ENCODE data around the gene LPIN3. TPM values are rescaled to one million over a fixed set of nuclear protein-coding genes. Genes with fewer than 3 reads are reported as not detected.

LPIN3 gene
- total and polyA plus RNA-seq, 2 experiments from 2014 or later, result 6.1 to 9.7 TPM

DNA sequence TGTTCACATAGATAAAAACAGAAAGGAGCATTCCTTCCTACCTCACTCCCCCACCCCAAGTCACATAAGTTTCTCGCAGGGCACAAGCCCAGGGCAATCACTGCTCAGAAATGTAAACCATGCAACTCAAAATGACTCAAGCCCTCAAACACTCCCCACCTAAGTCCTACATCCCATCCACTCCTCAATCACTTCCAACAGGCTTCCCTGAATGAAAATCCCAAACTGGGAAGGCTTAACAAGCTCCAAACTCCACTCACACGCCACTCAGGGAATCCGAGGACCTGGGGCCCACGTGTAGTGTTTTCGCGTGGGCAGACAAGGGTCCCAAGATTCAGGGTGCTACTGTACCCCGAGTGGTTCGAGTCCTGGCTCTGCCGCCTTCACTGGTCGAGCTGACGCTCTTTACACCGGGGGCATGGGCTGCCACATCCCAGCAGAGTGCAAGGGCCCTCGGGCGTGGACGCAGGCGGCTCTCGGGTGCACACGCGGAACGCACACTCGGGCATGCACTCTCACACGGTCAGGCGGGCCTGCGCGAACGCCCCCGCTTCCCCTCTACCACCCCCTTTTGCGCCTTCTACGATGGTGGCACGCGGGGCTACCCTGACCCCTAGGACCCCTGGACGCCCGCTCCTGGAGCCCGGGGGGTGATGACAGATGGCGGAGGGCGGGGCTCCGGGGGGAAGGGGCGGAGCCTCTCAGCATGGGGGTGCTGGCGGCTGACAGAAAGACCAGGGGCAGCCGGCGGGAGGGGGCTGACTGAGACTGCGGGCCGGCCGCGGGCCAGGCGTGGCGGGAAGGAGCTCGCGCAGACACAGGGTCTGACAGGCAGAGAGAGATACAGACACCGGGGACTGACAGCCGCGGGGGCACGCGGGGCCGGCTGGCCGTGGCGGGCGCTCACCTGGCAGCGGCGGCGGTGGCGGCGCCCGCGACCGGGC lies 23.7 kb upstream of the LPIN3 start:
- Histone ChIP-seq H3K4me2 (peak overlapping the region; percentile 93), H4K20me1 (replicated peaks; ENCODE audit: insufficient read depth) (no peaks in the 10 kb centered on the region), H3K27ac (ENCODE audit: low read depth) (no peak overlapping the region), H3K4me1 (ENCODE audit: insufficient read depth) (peaks cover 2% of the 10 kb centered on the region; the same call in 1 of the 2 replicates), H3K27me3 (ENCODE audit: insufficient read depth) (no peaks in the 10 kb centered on the region; the same call in 1 of the 2 replicates), H3K4me3 (peak overlapping the region; percentile 88), H3F3A (replicated peaks; ENCODE audit: low read depth) (no peaks in the 10 kb centered on the region), H3K36me3 (ENCODE audit: insufficient read depth) (no peaks in the 10 kb centered on the region), H3K9me2 (ENCODE audit: insufficient read depth) (no peaks in the 10 kb centered on the region), H3K79me2 (replicated peaks; ENCODE audit: insufficient read depth) (no peaks in the 10 kb centered on the region), H2AFZ (peak overlapping the region; percentile 93)
- Mint-ChIP-seq H3K36me3 (ENCODE audit: low read depth) (no peaks in the 10 kb centered on the region; the same call in 2 of the 3 replicates), H3K4me1 (peaks cover 8% of the 10 kb centered on the region), H3K27me3 (ENCODE audit: insufficient read depth, low read depth, poor library complexity) (peaks cover 5% of the 10 kb centered on the region), H3K4me3 (peak overlapping the region; percentile 79), H3K27ac (no peak overlapping the region), H3K9me3 (no peaks in the 10 kb centered on the region; the same call in 1 of the 3 replicates)
- DNase-seq (ENCODE audit: low spot score) (peak; percentile 67), ATAC-seq (peak; percentile 44)
- peak; percentile 20; the same call in 1 of the 2 replicates for TF ChIP-seq CREB1 (CRISPR knock-in tag; IDR thresholded peaks at IDR 0.05; ENCODE audit: low read depth)
- TF ChIP-seq ZNF331 (CRISPR knock-in tag; IDR thresholded peaks at IDR 0.05; ENCODE audit: low read depth), result no peak
- no peak for TF ChIP-seq NANOG (IDR thresholded peaks at IDR 0.05; ENCODE audit: borderline replicate concordance)
- TF ChIP-seq, protein P1, sequence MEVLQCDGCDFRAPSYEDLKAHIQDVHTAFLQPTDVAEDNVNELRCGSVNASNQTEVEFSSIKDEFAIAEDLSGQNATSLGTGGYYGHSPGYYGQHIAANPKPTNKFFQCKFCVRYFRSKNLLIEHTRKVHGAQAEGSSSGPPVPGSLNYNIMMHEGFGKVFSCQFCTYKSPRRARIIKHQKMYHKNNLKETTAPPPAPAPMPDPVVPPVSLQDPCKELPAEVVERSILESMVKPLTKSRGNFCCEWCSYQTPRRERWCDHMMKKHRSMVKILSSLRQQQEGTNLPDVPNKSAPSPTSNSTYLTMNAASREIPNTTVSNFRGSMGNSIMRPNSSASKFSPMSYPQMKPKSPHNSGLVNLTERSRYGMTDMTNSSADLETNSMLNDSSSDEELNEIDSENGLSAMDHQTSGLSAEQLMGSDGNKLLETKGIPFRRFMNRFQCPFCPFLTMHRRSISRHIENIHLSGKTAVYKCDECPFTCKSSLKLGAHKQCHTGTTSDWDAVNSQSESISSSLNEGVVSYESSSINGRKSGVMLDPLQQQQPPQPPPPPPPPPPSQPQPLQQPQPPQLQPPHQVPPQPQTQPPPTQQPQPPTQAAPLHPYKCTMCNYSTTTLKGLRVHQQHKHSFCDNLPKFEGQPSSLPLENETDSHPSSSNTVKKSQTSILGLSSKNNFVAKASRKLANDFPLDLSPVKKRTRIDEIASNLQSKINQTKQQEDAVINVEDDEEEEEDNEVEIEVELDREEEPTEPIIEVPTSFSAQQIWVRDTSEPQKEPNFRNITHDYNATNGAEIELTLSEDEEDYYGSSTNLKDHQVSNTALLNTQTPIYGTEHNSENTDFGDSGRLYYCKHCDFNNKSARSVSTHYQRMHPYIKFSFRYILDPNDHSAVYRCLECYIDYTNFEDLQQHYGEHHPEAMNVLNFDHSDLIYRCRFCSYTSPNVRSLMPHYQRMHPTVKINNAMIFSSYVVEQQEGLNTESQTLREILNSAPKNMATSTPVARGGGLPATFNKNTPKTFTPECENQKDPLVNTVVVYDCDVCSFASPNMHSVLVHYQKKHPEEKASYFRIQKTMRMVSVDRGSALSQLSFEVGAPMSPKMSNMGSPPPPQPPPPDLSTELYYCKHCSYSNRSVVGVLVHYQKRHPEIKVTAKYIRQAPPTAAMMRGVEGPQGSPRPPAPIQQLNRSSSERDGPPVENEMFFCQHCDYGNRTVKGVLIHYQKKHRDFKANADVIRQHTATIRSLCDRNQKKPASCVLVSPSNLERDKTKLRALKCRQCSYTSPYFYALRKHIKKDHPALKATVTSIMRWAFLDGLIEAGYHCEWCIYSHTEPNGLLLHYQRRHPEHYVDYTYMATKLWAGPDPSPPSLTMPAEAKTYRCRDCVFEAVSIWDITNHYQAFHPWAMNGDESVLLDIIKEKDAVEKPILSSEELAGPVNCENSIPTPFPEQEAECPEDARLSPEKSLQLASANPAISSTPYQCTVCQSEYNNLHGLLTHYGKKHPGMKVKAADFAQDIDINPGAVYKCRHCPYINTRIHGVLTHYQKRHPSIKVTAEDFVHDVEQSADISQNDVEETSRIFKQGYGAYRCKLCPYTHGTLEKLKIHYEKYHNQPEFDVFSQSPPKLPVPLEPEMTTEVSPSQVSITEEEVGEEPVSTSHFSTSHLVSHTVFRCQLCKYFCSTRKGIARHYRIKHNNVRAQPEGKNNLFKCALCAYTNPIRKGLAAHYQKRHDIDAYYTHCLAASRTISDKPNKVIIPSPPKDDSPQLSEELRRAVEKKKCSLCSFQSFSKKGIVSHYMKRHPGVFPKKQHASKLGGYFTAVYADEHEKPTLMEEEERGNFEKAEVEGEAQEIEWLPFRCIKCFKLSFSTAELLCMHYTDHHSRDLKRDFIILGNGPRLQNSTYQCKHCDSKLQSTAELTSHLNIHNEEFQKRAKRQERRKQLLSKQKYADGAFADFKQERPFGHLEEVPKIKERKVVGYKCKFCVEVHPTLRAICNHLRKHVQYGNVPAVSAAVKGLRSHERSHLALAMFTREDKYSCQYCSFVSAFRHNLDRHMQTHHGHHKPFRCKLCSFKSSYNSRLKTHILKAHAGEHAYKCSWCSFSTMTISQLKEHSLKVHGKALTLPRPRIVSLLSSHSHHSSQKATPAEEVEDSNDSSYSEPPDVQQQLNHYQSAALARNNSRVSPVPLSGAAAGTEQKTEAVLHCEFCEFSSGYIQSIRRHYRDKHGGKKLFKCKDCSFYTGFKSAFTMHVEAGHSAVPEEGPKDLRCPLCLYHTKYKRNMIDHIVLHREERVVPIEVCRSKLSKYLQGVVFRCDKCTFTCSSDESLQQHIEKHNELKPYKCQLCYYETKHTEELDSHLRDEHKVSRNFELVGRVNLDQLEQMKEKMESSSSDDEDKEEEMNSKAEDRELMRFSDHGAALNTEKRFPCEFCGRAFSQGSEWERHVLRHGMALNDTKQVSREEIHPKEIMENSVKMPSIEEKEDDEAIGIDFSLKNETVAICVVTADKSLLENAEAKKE (CRISPR knock-in tag; IDR thresholded peaks at IDR 0.05), result no peak
